ENCODE data around the gene AFP.

Gene AFP

GRCh38 chr4:73437558-73437956 lies 1.5 kb downstream of the AFP start:
- Histone ChIP-seq H3K9me3 (ENCODE audit: control insufficient read depth, insufficient read depth, low read length) (no peaks in the 10 kb centered on the region), H3K4me1 (ENCODE audit: insufficient read depth, low read length) (no peaks in the 10 kb centered on the region), H3K36me3 (ENCODE audit: insufficient read depth, low read length) (no peaks in the 10 kb centered on the region), H3K9ac (ENCODE audit: low read depth, low read length) (no peak overlapping the region)

GRCh38 chr4:73438048-73438447 lies 2.0 kb downstream of the AFP start:
- H3K9ac ChIP-seq (ENCODE audit: low read depth, low read length): no peak overlapping the region
- H3K4me1 ChIP-seq (ENCODE audit: insufficient read depth, low read length): no peaks in the 10 kb centered on the region
- no peaks in the 10 kb centered on the region for H3K36me3 ChIP-seq (ENCODE audit: insufficient read depth, low read length)

GRCh38 chr4:73438582-73439215 lies 2.7 kb downstream of the AFP start:
- no peak overlapping the region for H3K9ac ChIP-seq (ENCODE audit: low read depth, low read length)

More at GRCh38 chr4:73438048-73438447, 2.0 kb downstream of the AFP start:
- H3K9me3 ChIP-seq (ENCODE audit: control insufficient read depth, insufficient read depth, low read length): no peaks in the 10 kb centered on the region

GRCh38 chr4:73439445-73439844 lies 3.4 kb downstream of the AFP start:
- no peaks in the 10 kb centered on the region for H3K4me1 ChIP-seq (ENCODE audit: insufficient read depth, low read length)
- no peak overlapping the region for H3K9ac ChIP-seq (ENCODE audit: low read depth, low read length)
- H3K36me3 ChIP-seq (ENCODE audit: insufficient read depth, low read length): no peaks in the 10 kb centered on the region
- no peaks in the 10 kb centered on the region for H3K9me3 ChIP-seq (ENCODE audit: control insufficient read depth, insufficient read depth, low read length)

More at GRCh38 chr4:73438582-73439215, 2.7 kb downstream of the AFP start:
- Histone ChIP-seq H3K4me1 (ENCODE audit: insufficient read depth, low read length) (no peaks in the 10 kb centered on the region), H3K36me3 (ENCODE audit: insufficient read depth, low read length) (no peaks in the 10 kb centered on the region), H3K9me3 (ENCODE audit: control insufficient read depth, insufficient read depth, low read length) (no peaks in the 10 kb centered on the region)

DNA sequence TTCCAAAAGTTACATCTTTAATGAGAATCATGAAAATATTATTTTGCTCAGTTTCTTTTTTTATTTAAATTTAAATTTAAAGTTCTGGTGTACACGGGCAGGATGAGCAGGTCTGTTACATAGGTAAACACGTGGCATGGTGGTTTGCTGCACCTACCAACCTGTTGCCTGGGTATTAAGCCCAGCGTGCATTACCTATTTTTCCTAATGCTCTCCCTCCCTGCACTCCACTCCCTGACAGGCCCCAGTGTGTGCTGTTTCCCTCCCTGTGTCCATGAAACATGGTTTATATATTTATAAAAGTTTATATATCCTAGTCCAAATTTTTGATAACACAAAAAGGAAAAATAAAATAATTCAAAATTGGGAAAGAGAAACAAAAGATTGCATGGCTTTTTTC lies 4.0 kb downstream of the AFP start:
- Histone ChIP-seq H3K4me1 (ENCODE audit: insufficient read depth, low read length) (no peaks in the 10 kb centered on the region), H3K9me3 (ENCODE audit: control insufficient read depth, insufficient read depth, low read length) (no peaks in the 10 kb centered on the region), H3K9ac (ENCODE audit: low read depth, low read length) (no peak overlapping the region)

DNA sequence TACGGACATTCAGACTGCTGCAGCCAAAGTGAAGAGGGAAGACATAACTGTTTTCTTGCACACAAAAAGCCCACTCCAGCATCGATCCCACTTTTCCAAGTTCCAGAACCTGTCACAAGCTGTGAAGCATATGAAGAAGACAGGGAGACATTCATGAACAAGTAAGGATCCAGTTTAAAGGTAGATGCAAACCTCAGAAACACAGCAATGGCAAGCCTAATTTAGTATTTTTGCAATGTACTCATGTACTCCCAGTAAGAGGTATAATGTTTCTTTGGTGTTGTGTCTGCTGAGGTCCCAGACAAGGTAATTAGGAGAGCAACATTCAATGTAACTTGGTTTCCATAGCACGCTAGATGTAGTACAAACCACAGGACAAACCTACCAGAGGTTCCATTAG lies 4.6 kb downstream of the AFP start:
- Histone ChIP-seq H3K36me3 (ENCODE audit: insufficient read depth, low read length) (no peaks in the 10 kb centered on the region), H3K9ac (ENCODE audit: low read depth, low read length) (no peak overlapping the region), H3K4me1 (ENCODE audit: insufficient read depth, low read length) (no peaks in the 10 kb centered on the region), H3K9me3 (ENCODE audit: control insufficient read depth, insufficient read depth, low read length) (no peaks in the 10 kb centered on the region)

More for the DNA sequence above, 4.0 kb downstream of the AFP start:
- no peaks in the 10 kb centered on the region for H3K36me3 ChIP-seq (ENCODE audit: insufficient read depth, low read length)

GRCh38 chr4:73442275-73442674 lies 6.3 kb downstream of the AFP start:
- no peaks in the 10 kb centered on the region for H3K36me3 ChIP-seq (ENCODE audit: insufficient read depth, low read length)
- H3K4me1 ChIP-seq (ENCODE audit: insufficient read depth, low read length): 0 out of 2 replicates have a peak, but pooled peaks cover 4% of the 10 kb centered on the region
- no peak overlapping the region for H3K9ac ChIP-seq (ENCODE audit: low read depth, low read length)
- H3K9me3 ChIP-seq (ENCODE audit: control insufficient read depth, insufficient read depth, low read length): no peaks in the 10 kb centered on the region

- Histone ChIP-seq H3K4me1 (ENCODE audit: insufficient read depth, low read length) (0 out of 2 replicates have a peak, but pooled peaks cover 4% of the 10 kb centered on the region), H3K36me3 (ENCODE audit: insufficient read depth, low read length) (no peaks in the 10 kb centered on the region), H3K9ac (ENCODE audit: low read depth, low read length) (no peak overlapping the region), H3K9me3 (ENCODE audit: control insufficient read depth, insufficient read depth, low read length) (no peaks in the 10 kb centered on the region)
Measured at GRCh38 chr4:73443224-73443623, 7.2 kb downstream of the AFP start.

GRCh38 chr4:73445383-73446335 lies 9.6 kb downstream of the AFP start:
- no peak overlapping the region for H3K9ac ChIP-seq (ENCODE audit: low read depth, low read length)
- H3K9me3 ChIP-seq (ENCODE audit: control insufficient read depth, insufficient read depth, low read length): no peaks in the 10 kb centered on the region
- no peaks in the 10 kb centered on the region for H3K36me3 ChIP-seq (ENCODE audit: insufficient read depth, low read length)
- H3K4me1 ChIP-seq (ENCODE audit: insufficient read depth, low read length): peaks cover 14% of the 10 kb centered on the region; the same call in 1 of the 2 replicates

- Histone ChIP-seq H3K9me3 (ENCODE audit: control insufficient read depth, insufficient read depth, low read length) (no peaks in the 10 kb centered on the region), H3K36me3 (ENCODE audit: insufficient read depth, low read length) (no peaks in the 10 kb centered on the region), H3K4me1 (ENCODE audit: insufficient read depth, low read length) (peaks cover 19% of the 10 kb centered on the region), H3K9ac (ENCODE audit: low read depth, low read length) (no peak overlapping the region)
Measured at GRCh38 chr4:73446336-73446938, 10.4 kb downstream of the AFP start.

GRCh38 chr4:73447671-73448070 lies 11.7 kb downstream of the AFP start:
- Histone ChIP-seq H3K4me1 (ENCODE audit: insufficient read depth, low read length) (peaks cover 31% of the 10 kb centered on the region), H3K9ac (ENCODE audit: low read depth, low read length) (no peak overlapping the region), H3K9me3 (ENCODE audit: control insufficient read depth, insufficient read depth, low read length) (no peaks in the 10 kb centered on the region), H3K36me3 (ENCODE audit: insufficient read depth, low read length) (no peaks in the 10 kb centered on the region)

- Histone ChIP-seq H3K4me1 (ENCODE audit: insufficient read depth, low read length) (peaks cover 37% of the 10 kb centered on the region), H3K36me3 (ENCODE audit: insufficient read depth, low read length) (no peaks in the 10 kb centered on the region), H3K9me3 (ENCODE audit: control insufficient read depth, insufficient read depth, low read length) (no peaks in the 10 kb centered on the region), H3K9ac (ENCODE audit: low read depth, low read length) (no peak overlapping the region)
Measured at GRCh38 chr4:73448448-73449203, 12.6 kb downstream of the AFP start.

DNA sequence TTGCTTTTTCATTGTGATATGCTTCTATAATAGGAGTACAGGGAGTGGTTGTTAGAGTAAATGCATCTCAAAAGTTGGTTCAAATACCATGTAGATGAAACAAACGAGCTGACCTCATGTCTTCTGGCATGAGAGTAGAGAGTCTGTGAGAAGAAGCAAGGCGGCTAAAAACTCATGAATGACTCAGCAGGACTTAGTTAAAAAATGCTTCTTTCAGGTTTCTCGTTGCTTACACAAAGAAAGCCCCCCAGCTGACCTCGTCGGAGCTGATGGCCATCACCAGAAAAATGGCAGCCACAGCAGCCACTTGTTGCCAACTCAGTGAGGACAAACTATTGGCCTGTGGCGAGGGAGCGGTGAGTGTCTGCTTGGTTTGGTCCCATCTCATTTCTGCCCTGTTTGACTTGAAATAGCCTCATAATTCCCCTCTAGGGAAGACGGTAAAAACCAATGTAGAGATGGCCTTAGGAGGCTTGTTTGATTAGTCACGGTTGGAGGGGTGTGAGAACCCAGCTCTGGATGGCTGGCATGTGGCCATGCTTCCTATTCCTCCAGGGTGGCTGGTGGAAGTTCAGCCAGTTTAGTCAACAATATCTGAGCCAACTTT lies 14.5 kb downstream of the AFP start:
- Histone ChIP-seq H3K4me1 (ENCODE audit: insufficient read depth, low read length) (peaks cover 38% of the 10 kb centered on the region), H3K9ac (ENCODE audit: low read depth, low read length) (no peak overlapping the region), H3K36me3 (ENCODE audit: insufficient read depth, low read length) (no peaks in the 10 kb centered on the region)

DNA sequence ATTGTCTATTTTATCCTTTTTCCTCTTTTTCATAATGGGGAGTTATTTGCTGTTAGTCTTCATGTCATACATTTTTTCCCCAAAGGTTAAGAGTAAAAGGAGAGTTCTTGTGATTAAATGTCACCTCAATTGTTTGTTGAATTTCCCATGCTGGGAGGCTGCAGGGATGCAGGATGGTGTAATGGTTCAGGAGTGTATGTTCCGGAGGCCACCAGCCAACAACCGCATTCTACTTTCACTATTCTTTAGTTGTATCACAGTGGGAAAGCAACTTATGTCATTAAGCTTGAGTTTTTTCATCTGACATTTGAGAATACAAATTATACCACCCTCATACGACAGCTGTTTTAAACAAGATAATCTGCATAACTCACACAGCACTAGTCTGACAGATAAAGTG lies 15.4 kb downstream of the AFP start:
- Histone ChIP-seq H3K4me1 (ENCODE audit: insufficient read depth, low read length) (peaks cover 34% of the 10 kb centered on the region), H3K36me3 (ENCODE audit: insufficient read depth, low read length) (no peaks in the 10 kb centered on the region), H3K9me3 (ENCODE audit: control insufficient read depth, insufficient read depth, low read length) (no peaks in the 10 kb centered on the region), H3K9ac (ENCODE audit: low read depth, low read length) (no peak overlapping the region)

More for the DNA sequence above, 14.5 kb downstream of the AFP start:
- H3K9me3 ChIP-seq (ENCODE audit: control insufficient read depth, insufficient read depth, low read length): no peaks in the 10 kb centered on the region

All from ES-I3 (cell line).